HG02840 (cell line): ENCODE measurements around the gene TCEA2.

Experiments used
- ATAC-seq: cut with Tn5 transposase; IDR thresholded peaks from one replicate; pipeline ENCODE4 v1.9.1; 2021; ENCODE audit warnings: mild to moderate bottlenecking, moderate library complexity, moderate number of reproducible peaks; ENCODE audit not compliant: unreplicated experiment, low FRiP score

TCEA2 gene

DNA sequence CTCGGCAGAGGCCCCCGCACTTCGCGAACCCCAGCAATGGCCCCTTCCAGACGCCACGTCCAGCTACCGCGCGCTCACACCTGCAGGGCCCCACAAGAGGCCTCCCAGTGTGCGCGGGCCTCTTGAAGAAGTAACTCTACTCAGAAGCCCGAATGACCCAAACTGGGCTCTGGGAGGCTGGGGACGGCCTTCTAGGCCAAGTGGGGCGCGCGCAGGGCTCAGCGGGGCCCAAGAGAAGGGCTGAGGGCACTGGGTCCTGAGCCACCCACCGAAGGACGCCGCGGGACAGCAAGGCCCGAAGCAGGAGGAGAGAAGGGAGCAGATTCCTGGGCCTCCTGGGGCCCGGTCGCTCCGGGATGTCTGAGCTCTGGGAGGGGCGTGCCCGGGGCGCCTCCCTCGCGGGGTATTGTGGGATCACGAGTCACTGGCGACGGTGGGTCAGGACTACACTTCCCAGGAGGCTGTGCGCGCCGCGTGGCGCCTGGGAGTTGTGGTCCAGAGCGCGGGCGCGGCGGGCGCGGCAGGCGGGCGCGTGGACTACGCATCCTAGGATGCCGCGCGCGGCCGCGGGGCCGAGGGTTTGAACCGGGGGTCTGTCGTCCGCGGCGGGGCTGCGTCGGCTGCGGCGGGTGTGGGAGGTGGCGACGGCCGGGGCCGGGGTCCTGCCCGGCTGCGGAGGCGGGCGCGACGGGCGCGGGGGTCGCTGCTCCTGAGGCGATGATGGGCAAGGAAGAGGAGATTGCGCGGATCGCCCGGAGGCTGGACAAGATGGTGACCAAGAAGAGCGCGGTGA, at the start of gene TCEA2:
TSS of gene TCEA2 (plus strand) at position 603 of the 793 bp plus-strand sequence. CDS start at position 718, 115 bp downstream.
- ATAC-seq, result peak; percentile 77

DNA sequence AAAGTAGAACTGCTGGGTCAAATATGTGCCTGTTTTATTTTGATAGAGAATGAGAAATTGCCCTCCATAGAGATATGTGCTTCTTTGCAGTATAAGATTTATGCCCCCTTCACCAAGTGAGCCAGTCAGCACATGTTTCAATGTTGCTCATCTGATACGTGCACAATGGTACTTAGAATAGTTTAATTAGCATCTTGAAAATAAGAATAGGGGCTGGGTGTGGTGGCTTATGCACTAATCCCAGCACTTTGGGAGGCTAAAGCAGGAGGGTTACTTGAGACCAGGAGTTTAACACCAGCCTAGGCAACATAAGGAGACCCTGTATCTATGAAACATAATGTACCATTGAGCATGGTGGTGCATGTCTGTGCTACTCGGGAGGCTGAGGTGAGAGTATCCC, 47.4 kb upstream of the TCEA2 start:
- no peak for ATAC-seq

DNA sequence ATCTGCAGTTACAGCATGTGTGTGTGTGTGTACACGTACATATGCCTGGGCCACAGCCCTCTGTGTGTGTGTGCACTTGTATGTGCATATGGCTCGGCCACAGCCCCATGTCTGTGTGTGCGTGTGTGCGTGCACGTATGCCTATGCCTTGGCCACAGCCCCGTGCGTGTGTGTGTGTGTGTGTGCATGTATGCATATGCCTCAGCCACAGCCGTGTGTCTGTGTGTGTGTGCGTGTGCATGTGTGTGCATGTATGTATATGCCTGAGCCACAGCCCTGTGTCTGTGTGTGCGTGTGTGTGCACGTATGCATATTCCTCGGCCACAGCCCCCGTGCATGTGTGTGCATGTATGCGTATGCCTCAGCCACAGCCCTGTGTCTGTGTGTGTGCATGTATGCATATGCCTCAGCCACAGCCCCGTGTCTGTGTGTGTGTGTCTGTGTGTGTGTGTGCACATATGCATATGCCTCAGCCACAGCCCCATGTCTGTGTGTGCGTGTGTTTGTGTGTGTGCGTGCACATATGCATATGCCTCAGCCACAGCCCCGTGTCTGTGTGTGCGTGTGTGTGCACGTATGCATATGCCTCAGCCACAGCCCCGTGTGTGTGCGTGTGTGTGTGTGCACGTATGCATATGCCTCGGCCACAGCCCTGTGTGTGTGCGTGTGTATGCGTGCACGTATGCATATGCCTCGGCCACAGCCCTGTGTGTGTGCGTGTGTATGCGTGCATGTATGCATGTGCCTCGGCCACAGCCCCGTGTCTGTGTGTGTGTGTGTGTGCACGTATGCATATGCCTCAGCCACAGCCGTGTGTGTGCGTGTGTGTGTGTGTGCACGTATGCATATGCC, 41.6 kb upstream of the TCEA2 start:
- no peak for ATAC-seq

GRCh38 chr20:64022671-64023360, 40.2 kb upstream of the TCEA2 start:
- ATAC-seq, result no peak

GRCh38 chr20:64023361-64024140, 39.4 kb upstream of the TCEA2 start:
- no peak for ATAC-seq

DNA sequence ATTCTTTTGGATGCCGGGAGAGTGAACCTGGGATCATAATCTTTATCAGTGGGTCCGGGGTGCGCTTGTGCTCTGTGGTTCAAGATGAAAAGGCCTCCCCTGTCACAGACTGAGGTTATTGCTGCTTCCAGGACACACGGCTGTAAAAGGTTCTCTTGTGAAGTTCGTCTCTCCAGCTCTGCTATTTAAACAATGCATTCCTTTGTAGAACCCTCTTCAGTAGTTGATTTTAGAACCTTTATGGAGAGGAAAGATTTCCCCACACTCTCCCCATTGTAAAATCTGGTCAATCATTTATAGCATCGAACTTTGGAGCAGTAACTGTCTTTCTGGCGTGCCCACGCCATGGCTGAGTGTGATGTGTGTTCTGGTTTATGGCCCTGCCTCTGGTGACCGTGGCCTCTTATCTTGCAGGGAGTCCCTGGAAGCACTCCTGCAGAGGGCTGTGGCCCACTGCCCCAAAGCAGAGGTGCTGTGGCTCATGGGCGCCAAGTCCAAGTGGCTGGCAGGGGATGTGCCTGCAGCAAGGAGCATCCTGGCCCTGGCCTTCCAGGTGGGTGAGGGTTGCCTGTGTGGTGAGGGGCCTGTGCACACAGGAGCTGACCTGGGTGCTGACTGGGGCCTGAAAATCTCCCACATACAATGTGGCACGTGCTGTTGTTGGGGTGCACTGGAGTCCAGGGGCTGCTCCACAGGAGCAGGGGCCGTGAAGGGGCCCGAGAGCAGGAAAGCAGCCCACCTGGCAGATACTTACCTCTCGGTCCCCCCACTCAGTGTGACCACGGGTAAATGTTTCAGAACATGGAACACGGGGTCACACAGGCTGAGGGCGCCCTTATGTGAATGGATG, 38.6 kb upstream of the TCEA2 start:
- no peak for ATAC-seq

GRCh38 chr20:64025101-64025825, 37.7 kb upstream of the TCEA2 start:
- ATAC-seq, result no peak

DNA sequence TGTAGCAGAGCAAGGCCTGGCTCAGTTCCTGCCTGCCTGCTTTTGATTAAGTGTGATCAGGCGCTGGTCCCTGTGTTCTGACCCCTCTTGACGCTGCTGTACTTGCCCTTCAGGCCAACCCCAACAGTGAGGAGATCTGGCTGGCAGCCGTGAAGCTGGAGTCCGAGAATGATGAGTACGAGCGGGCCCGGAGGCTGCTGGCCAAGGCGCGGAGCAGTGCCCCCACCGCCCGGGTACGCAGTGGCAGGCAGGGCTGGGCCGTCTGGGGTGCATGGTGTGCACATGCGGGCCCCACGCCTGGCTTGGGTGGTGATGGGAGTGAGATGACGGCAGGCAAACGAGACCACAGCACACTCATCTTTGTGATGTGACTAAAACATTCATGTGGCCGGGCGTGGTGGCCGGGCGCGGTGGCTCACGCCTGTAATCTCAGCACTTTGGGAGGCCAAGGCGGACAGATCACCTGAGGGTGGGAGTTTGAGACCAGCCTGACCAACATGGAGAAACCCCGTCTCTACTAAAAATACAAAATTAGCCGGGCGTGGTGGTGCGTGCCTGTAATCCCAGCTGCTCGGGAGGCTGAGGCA, 37.1 kb upstream of the TCEA2 start:
- ATAC-seq, result no peak

- ATAC-seq, result no peak
Observed at GRCh38 chr20:64027981-64028685, 34.9 kb upstream of the TCEA2 start.

GRCh38 chr20:64029293-64030117, 33.5 kb upstream of the TCEA2 start:
- no peak for ATAC-seq

- ATAC-seq, result no peak
Observed at GRCh38 chr20:64030371-64031134, 32.4 kb upstream of the TCEA2 start.

DNA sequence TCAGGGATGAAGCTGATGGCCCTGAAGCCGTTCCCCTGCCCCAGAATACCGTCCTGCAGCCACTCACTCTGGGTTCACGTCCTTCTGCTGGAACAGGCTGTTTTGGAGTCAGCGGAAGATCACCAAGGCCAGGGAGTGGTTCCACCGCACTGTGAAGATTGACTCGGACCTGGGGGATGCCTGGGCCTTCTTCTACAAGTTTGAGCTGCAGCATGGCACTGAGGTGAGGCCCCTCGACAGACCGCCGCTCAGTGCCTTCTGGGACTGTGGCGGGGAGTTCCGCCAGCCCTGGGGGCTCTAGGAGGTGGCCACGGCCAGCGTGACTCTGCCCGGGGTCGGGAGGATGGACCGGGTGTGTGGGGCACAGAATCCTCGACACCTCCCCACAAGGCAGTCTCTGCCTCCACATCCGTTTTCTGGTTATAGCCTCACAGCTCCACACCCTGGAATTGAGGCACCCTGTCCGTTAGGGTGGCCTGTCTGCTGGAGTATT, 31.1 kb upstream of the TCEA2 start:
- ATAC-seq, result no peak

- no peak for ATAC-seq
Observed at GRCh38 chr20:64032706-64033624, 30.0 kb upstream of the TCEA2 start.

GRCh38 chr20:64033981-64034493, 29.0 kb upstream of the TCEA2 start:
- no peak for ATAC-seq
